Measurements from ENCODE around the gene MTPN. TPM values are rescaled to one million over a fixed set of nuclear protein-coding genes. Genes with fewer than 3 reads are reported as not detected.

Gene MTPN
- polyA plus RNA-seq, 1 experiment = 99.4 TPM

- Histone ChIP-seq H3K4me3 (ENCODE audit: low read depth, low read length) (no peak overlapping the region), H3K36me3 (ENCODE audit: control insufficient read depth, insufficient read depth, low read length) (0 out of 2 replicates have a peak, but pooled peaks cover 1% of the 10 kb centered on the region), H3K27me3 (ENCODE audit: control insufficient read depth, insufficient read depth, low read length) (no peaks in the 10 kb centered on the region)
- TF ChIP-seq CTCF (IDR thresholded peaks at IDR 0.05; ENCODE audit: insufficient read depth, low read depth, low read length) = no peak
- CTCF ChIA-PET = interaction anchor here (0.6 kb wide), 2 partner anchors 212 to 227 kb away, joined by 3 read pairs; no protein-coding TSS in a partner anchor
- DNase-seq (ENCODE audit: low read depth) = no peak
- POLR2A ChIA-PET = no interaction called here
Observed at GRCh38 chr7:135936497-135937217, 40.5 kb downstream of the MTPN start.

- 0 out of 2 replicates have a peak, but pooled peaks cover 1% of the 10 kb centered on the region for H3K36me3 ChIP-seq (ENCODE audit: control insufficient read depth, insufficient read depth, low read length)
- no peak overlapping the region for H3K4me3 ChIP-seq (ENCODE audit: low read depth, low read length)
- H3K27me3 ChIP-seq (ENCODE audit: control insufficient read depth, insufficient read depth, low read length) = no peaks in the 10 kb centered on the region
- ChIA-PET POLR2A (no interaction called here), CTCF (no interaction called here)
- no peak for DNase-seq (ENCODE audit: low read depth)
- no peak for TF ChIP-seq CTCF (IDR thresholded peaks at IDR 0.05; ENCODE audit: insufficient read depth, low read depth, low read length)
Observed at GRCh38 chr7:135934651-135935050, 42.5 kb downstream of the MTPN start.

- CTCF ChIA-PET = interaction anchor here (0.7 kb wide), 1 partner anchor 8 kb away, joined by 3 read pairs; no protein-coding TSS in a partner anchor
- POLR2A ChIA-PET = no interaction called here
- TF ChIP-seq CTCF (IDR thresholded peaks at IDR 0.05; ENCODE audit: insufficient read depth, low read depth, low read length) = no peak
- Histone ChIP-seq H3K27me3 (ENCODE audit: control insufficient read depth, insufficient read depth, low read length) (no peaks in the 10 kb centered on the region), H3K4me3 (ENCODE audit: low read depth, low read length) (no peak overlapping the region), H3K36me3 (ENCODE audit: control insufficient read depth, insufficient read depth, low read length) (0 out of 2 replicates have a peak, but pooled peaks cover 1% of the 10 kb centered on the region)
- DNase-seq (ENCODE audit: low read depth) = no peak
Observed at GRCh38 chr7:135933509-135934188, 43.5 kb downstream of the MTPN start.

- Histone ChIP-seq H3K27me3 (ENCODE audit: control insufficient read depth, insufficient read depth, low read length) (no peaks in the 10 kb centered on the region), H3K4me3 (ENCODE audit: low read depth, low read length) (no peak overlapping the region), H3K36me3 (ENCODE audit: control insufficient read depth, insufficient read depth, low read length) (0 out of 2 replicates have a peak, but pooled peaks cover 1% of the 10 kb centered on the region)
- no peak for DNase-seq (ENCODE audit: low read depth)
- TF ChIP-seq CTCF (IDR thresholded peaks at IDR 0.05; ENCODE audit: insufficient read depth, low read depth, low read length) = no peak
- ChIA-PET POLR2A (no interaction called here), CTCF (interaction anchor here (0.9 kb wide), 1 partner anchor 10 kb away, joined by 3 read pairs; no protein-coding TSS in a partner anchor)
Observed at GRCh38 chr7:135932131-135932530, 45.0 kb downstream of the MTPN start.

All from BJ (cell line).